ENCODE data around the gene MED29. TPM values are rescaled to one million over a fixed set of nuclear protein-coding genes. Genes with fewer than 3 reads are reported as not detected.

Gene MED29
- total and polyA plus RNA-seq, 2 of the 13 experiments (the other 11 are each of a cell fraction or from before 2014, with no cell fraction given) = 14.0 to 19.7 TPM

DNA sequence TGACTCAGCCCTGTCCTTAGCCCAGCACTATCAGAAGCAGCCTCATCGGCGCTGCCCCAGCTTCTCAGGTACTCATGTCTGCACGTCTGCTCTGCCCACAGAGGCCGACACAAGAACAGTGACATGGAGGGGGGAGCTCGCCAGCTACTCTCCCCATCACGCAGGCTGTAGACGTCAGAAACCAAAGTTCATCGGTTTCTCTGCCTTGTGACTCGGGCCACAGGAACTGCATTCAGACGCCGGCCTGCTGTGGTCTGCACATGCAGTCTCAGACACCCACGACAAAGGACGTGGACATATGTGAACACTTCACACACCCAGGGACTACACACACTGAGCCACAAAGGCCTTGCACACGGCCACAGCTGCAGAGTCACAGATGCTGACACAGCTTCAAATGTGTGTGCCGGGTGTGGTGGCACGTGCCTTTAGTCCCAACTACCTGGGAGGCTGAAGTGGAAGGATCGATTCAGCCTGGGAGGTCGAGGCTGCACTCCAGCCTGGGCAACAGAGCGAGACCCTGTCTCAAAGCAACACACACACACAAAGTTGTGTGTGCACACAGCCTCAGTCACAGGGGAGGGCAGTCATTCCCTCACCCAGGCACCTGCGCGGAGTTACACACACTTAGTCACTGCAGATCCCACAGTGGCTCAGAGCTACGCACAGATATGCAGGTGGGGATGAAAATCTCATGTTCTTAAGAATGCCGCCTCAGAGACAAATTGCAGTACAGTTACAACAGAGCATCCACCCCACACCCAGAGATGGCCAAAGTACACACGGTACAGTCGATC, 10.6 kb downstream of the MED29 start (continued):
- TF ChIP-seq, protein P1, sequence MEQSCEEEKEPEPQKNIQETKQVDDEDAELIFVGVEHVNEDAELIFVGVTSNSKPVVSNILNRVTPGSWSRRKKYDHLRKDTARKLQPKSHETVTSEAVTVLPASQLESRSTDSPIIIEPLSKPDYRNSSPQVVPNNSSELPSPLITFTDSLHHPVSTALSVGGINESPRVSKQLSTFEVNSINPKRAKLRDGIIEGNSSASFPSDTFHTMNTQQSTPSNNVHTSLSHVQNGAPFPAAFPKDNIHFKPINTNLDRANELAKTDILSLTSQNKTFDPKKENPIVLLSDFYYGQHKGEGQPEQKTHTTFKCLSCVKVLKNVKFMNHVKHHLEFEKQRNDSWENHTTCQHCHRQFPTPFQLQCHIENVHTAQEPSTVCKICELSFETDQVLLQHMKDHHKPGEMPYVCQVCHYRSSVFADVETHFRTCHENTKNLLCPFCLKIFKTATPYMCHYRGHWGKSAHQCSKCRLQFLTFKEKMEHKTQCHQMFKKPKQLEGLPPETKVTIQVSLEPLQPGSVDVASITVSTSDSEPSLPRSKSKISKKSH (CRISPR knock-in tag; IDR thresholded peaks at IDR 0.05; ENCODE audit: borderline replicate concordance) = peak; percentile 93; the same call in 1 of the 2 replicates
- TF ChIP-seq MIER2 (CRISPR knock-in tag; IDR thresholded peaks at IDR 0.05) (no peak), ZNF670 (CRISPR knock-in tag; IDR thresholded peaks at IDR 0.05; ENCODE audit: borderline replicate concordance) (peak; percentile 92; the same call in 1 of the 2 replicates), SIN3A (IDR thresholded peaks at IDR 0.05; ENCODE audit: borderline replicate concordance, low read depth, low read length) (peak; percentile 70; the same call in 1 of the 2 replicates), ISX (CRISPR knock-in tag; conservative IDR thresholded peaks at IDR 0.05) (no peak), RARG (CRISPR knock-in tag; IDR thresholded peaks at IDR 0.05; ENCODE audit: low read depth) (0 out of 2 replicates have a peak, but pooled peaks have one; percentile 28), ZNF101 (CRISPR knock-in tag; IDR thresholded peaks at IDR 0.05; ENCODE audit: borderline replicate concordance, low read depth) (peak; percentile 66; the same call in 1 of the 2 replicates), ZNF75D (CRISPR knock-in tag; IDR thresholded peaks at IDR 0.05; ENCODE audit: borderline replicate concordance) (no peak), SATB2 (CRISPR knock-in tag; IDR thresholded peaks at IDR 0.05) (no peak), PAWR (CRISPR knock-in tag; IDR thresholded peaks at IDR 0.05; ENCODE audit: borderline replicate concordance) (no peak; the same call in 1 of the 2 replicates), AKAP8 (CRISPR knock-in tag; IDR thresholded peaks at IDR 0.05) (peak; percentile 92; the same call in 1 of the 2 replicates), ZNF709 (CRISPR knock-in tag; IDR thresholded peaks at IDR 0.05) (peak; percentile 83; the same call in 1 of the 2 replicates), ZFP36 (IDR thresholded peaks at IDR 0.05; ENCODE audit: borderline replicate concordance, low read depth, low read length, partially characterized antibody) (no peak), ZNF510 (CRISPR knock-in tag; IDR thresholded peaks at IDR 0.05; ENCODE audit: low read depth) (peak; percentile 77; the same call in 1 of the 2 replicates), SRF (IDR thresholded peaks at IDR 0.05; ENCODE audit: low read depth, low read length) (no peak)
- TF ChIP-seq, protein P2, sequence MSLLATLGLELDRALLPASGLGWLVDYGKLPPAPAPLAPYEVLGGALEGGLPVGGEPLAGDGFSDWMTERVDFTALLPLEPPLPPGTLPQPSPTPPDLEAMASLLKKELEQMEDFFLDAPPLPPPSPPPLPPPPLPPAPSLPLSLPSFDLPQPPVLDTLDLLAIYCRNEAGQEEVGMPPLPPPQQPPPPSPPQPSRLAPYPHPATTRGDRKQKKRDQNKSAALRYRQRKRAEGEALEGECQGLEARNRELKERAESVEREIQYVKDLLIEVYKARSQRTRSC (CRISPR knock-in tag; IDR thresholded peaks at IDR 0.05; ENCODE audit: low read depth) = no peak
- TF ChIP-seq, protein P3, sequence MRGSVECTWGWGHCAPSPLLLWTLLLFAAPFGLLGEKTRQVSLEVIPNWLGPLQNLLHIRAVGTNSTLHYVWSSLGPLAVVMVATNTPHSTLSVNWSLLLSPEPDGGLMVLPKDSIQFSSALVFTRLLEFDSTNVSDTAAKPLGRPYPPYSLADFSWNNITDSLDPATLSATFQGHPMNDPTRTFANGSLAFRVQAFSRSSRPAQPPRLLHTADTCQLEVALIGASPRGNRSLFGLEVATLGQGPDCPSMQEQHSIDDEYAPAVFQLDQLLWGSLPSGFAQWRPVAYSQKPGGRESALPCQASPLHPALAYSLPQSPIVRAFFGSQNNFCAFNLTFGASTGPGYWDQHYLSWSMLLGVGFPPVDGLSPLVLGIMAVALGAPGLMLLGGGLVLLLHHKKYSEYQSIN (CRISPR knock-in tag; IDR thresholded peaks at IDR 0.05; ENCODE audit: borderline replicate concordance) = no peak
- TF ChIP-seq, protein P4, sequence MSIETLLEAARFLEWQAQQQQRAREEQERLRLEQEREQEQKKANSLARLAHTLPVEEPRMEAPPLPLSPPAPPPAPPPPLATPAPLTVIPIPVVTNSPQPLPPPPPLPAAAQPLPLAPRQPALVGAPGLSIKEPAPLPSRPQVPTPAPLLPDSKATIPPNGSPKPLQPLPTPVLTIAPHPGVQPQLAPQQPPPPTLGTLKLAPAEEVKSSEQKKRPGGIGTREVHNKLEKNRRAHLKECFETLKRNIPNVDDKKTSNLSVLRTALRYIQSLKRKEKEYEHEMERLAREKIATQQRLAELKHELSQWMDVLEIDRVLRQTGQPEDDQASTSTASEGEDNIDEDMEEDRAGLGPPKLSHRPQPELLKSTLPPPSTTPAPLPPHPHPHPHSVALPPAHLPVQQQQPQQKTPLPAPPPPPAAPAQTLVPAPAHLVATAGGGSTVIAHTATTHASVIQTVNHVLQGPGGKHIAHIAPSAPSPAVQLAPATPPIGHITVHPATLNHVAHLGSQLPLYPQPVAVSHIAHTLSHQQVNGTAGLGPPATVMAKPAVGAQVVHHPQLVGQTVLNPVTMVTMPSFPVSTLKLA (IDR thresholded peaks at IDR 0.05) = peak; percentile 40
- TF ChIP-seq, protein P5, sequence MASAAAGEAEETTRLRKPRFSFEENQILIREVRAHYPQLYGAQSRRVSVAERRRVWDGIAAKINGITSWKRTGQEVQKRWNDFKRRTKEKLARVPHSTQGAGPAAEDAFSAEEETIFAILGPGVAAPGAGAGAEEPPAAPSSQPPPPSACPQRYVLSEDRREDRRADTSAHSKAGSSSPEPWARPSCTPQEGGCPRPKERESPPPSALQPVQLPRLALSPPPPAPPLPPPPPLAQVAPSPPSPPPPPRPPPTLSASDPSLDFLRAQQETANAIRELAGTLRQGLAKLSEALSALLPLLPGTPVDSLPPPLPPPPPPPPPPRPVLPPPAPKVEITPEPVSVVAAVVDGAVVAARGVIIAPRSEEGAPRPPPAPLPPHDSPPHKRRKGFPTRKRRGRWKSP (CRISPR knock-in tag; IDR thresholded peaks at IDR 0.05) = peak; percentile 93; the same call in 1 of the 2 replicates

Measured in HepG2 (cell line).